HepG2 (cell line): ENCODE data around the gene TAB2. TPM values are rescaled to one million over a fixed set of nuclear protein-coding genes. Genes with fewer than 3 reads are reported as not detected.

Source experiments
- ATAC-seq: fragments of 200-7000 bp; cut with Tn5 transposase; 3 replicates; pipeline ENCODE4 v1.9.1; 2020; ENCODE audit warnings: mild to moderate bottlenecking, moderate library complexity
- BruUV-seq: library from RNA; stranded (reverse); fragments of 400-500 nt; replicated peaks from 2 replicates; lab custom pipeline; 2021; lab: Mats Ljungman, UMichigan
- CTCF ChIA-PET: fragments of 300-600 bp; formaldehyde crosslinking; extraction: SDS; loops from one replicate; lab custom pipeline; 2021; ENCODE audit warnings: low total read pairs, inconsistent platforms, low intra/inter-chr PET ratio; lab: Yijun Ruan, JAX
- POLR2A ChIA-PET: fragments of 350-600 bp; sonication (Branson Sonifier 250); formaldehyde crosslinking; loops from one replicate; lab custom pipeline; 2020; ENCODE audit warnings: antibody characterized with exemption, inconsistent platforms; lab: Yijun Ruan, JAX
- DNase-seq: peaks from one replicate; pipeline ENCODE4 v3.0.0-alpha.2; 2015; ENCODE audit warnings: low spot score
- FAIRE-seq: peaks from 3 replicates; lab custom pipeline; 2011; peaks lifted over from hg19 to GRCh38; lab: Jason Lieb, UNC
- H2AFZ ChIP-seq: one replicate; pipeline ENCODE4 v1.6.1; 2011; ENCODE audit warnings: low read length, inconsistent platforms
- H3K27ac ChIP-seq: fragments of 300-600 bp; 3 replicates; pipeline ENCODE4 v1.8.0; 2011; ENCODE audit warnings: mixed run types, mild to moderate bottlenecking, mixed read lengths, low read length, inconsistent platforms; ENCODE audit not compliant: insufficient read depth; ENCODE audit errors: extremely low read length
- H3K27me3 ChIP-seq, 2 experiments: fragments of 200-600 bp in 1 of 2; 2 replicates in 1 of 2; 3 replicates in 1 of 2; pipeline versions ENCODE4 v1.6.0 to v1.8.0; 2011; ENCODE audit warnings: low read length in 2 of 2, mild to moderate bottlenecking in 2 of 2, moderate library complexity in 2 of 2, inconsistent platforms in 1 of 2; ENCODE audit not compliant: insufficient read depth in 2 of 2, control insufficient read depth in 1 of 2
- H3K36me3 ChIP-seq, 2 experiments: fragments of 200-600 bp in 1 of 2; replicated peaks in 1 of 2; 2 replicates in 1 of 2; 3 replicates in 1 of 2; pipeline versions ENCODE4 v1.5.1 to v1.8.0; 2011; ENCODE audit warnings: low read length in 2 of 2, inconsistent platforms in 1 of 2; ENCODE audit not compliant: insufficient read depth in 2 of 2, control insufficient read depth in 1 of 2
- H3K4me1 ChIP-seq: 2 replicates; pipeline ENCODE4 v1.5.1; 2012; ENCODE audit warnings: low read length, inconsistent platforms; ENCODE audit not compliant: insufficient read depth
- H3K4me2 ChIP-seq: 2 replicates; pipeline ENCODE4 v1.6.0; 2011; ENCODE audit warnings: low read depth, low read length, inconsistent platforms
- H3K4me3 ChIP-seq, 3 experiments: fragments of 200-600 bp in 1 of 3; sonication (generic), shearing (Covaris generic) in 1 of 3; replicated peaks in 1 of 3; 2 replicates each; pipeline ENCODE4 v1.5.1; 2011 to 2016; ENCODE audit warnings: low read length in 3 of 3, inconsistent platforms in 2 of 3, low read depth in 2 of 3, mild to moderate bottlenecking in 2 of 3, control low read depth in 1 of 3, mixed read lengths in 1 of 3; ENCODE audit not compliant: insufficient read depth in 1 of 3
- H3K79me2 ChIP-seq: one replicate; pipeline ENCODE4 v1.6.1; 2011; ENCODE audit warnings: low read length, inconsistent platforms; ENCODE audit not compliant: insufficient read depth
- H3K9ac ChIP-seq: 2 replicates; pipeline ENCODE4 v1.6.0; 2011; ENCODE audit warnings: mild to moderate bottlenecking, low read depth, low read length, inconsistent platforms; ENCODE audit not compliant: insufficient read depth
- H3K9me3 ChIP-seq: 2 replicates; pipeline ENCODE4 v1.5.1; 2012; ENCODE audit warnings: mild to moderate bottlenecking, low read length
- H4K20me1 ChIP-seq: 2 replicates; pipeline ENCODE4 v1.6.0; 2011; ENCODE audit warnings: inconsistent platforms, mild to moderate bottlenecking, low read length, moderate library complexity; ENCODE audit not compliant: insufficient read depth
- ATF4 ChIP-seq, 2 experiments: fragments of 450-650 bp in 1 of 2; sonication (generic) in 1 of 2; formaldehyde crosslinking; IDR thresholded peaks; 2 replicates each; pipeline versions ENCODE4 v1.5.0 to v1.8.0; 2020 to 2022; ENCODE audit warnings: mild to moderate bottlenecking in 1 of 2, missing genetic modification reagents in 1 of 2
- ATF7-NPFF ChIP-seq: sonication (generic); formaldehyde crosslinking; IDR thresholded peaks from 2 replicates; pipeline ENCODE4 v1.8.1; 2023; ENCODE audit warnings: mild to moderate bottlenecking, low read depth, missing genetic modification reagents, moderate library complexity
- HNF4A ChIP-seq: sonication (generic); formaldehyde crosslinking; IDR thresholded peaks from 2 replicates; pipeline ENCODE4 v1.4.0; 2020; ENCODE audit warnings: missing genetic modification reagents
- NKX3-1 ChIP-seq: sonication (generic); formaldehyde crosslinking; IDR thresholded peaks from 2 replicates; pipeline ENCODE4 v1.5.0; 2020; ENCODE audit warnings: missing genetic modification reagents
- PAF1 ChIP-seq: IDR thresholded peaks from 2 replicates; pipeline ENCODE4 v1.6.1; 2016; ENCODE audit warnings: missing genetic modification reagents, missing compliant biosample characterization
- REST ChIP-seq, 2 experiments: IDR thresholded peaks; 2 replicates each; pipeline ENCODE4 v1.6.1; 2011 to 2012; ENCODE audit warnings: low read length in 2 of 2, borderline replicate concordance in 1 of 2, low read depth in 1 of 2, mild to moderate bottlenecking in 1 of 2, moderate library complexity in 1 of 2
- RFX1 ChIP-seq: fragments of 450-650 bp; IDR thresholded peaks from 2 replicates; pipeline ENCODE4 v1.6.1; 2017
- ZIK1 ChIP-seq: sonication (generic); formaldehyde crosslinking; IDR thresholded peaks from 2 replicates; pipeline ENCODE4 v1.5.0; 2020; ENCODE audit warnings: mild to moderate bottlenecking, low read depth, missing genetic modification reagents, borderline replicate concordance
- ZKSCAN1 ChIP-seq: fragments of 150-350 bp; IDR thresholded peaks from 2 replicates; pipeline ENCODE4 v1.6.1; 2014; ENCODE audit warnings: low read length
- ZKSCAN5 ChIP-seq: sonication (generic); formaldehyde crosslinking; IDR thresholded peaks from 2 replicates; pipeline ENCODE4 v1.5.1; 2020; ENCODE audit warnings: mild to moderate bottlenecking, missing genetic modification reagents
- ZNF253 ChIP-seq: sonication (generic); formaldehyde crosslinking; IDR thresholded peaks from 2 replicates; pipeline ENCODE4 v1.8.0; 2022; ENCODE audit warnings: mild to moderate bottlenecking, missing genetic modification reagents, borderline replicate concordance
- ZNF280D ChIP-seq: sonication (generic); formaldehyde crosslinking; IDR thresholded peaks from 2 replicates; pipeline ENCODE4 v1.5.1; 2020; ENCODE audit warnings: mild to moderate bottlenecking, missing genetic modification reagents
- ZNF430 ChIP-seq: sonication (generic); formaldehyde crosslinking; IDR thresholded peaks from 2 replicates; pipeline ENCODE4 v1.9.0; 2021; ENCODE audit warnings: mild to moderate bottlenecking, missing genetic modification reagents
- ZNF660 ChIP-seq: sonication (generic); formaldehyde crosslinking; IDR thresholded peaks from 2 replicates; pipeline ENCODE4 v1.5.1; 2020; ENCODE audit warnings: mild to moderate bottlenecking, low read depth, missing genetic modification reagents, borderline replicate concordance
- ZNF776 ChIP-seq: sonication (generic); formaldehyde crosslinking; IDR thresholded peaks from 2 replicates; pipeline ENCODE4 v1.4.0; 2020; ENCODE audit warnings: mild to moderate bottlenecking, missing genetic modification reagents
- ZNF891 ChIP-seq: sonication (generic); formaldehyde crosslinking; IDR thresholded peaks from 2 replicates; pipeline ENCODE4 v1.5.0; 2020; ENCODE audit warnings: mild to moderate bottlenecking, missing genetic modification reagents
- ZSCAN12 ChIP-seq: sonication (generic); formaldehyde crosslinking; IDR thresholded peaks from 2 replicates; pipeline ENCODE4 v1.9.0; 2021; ENCODE audit warnings: mild to moderate bottlenecking, missing genetic modification reagents
- WGBS: methylation state at CpG from one replicate; pipeline ENCODE4 v1.1.6; 2017; ENCODE audit warnings: low lambda C conversion rate; 5-methylcytosine and 5-hydroxymethylcytosine counted together
- in situ Hi-C: cut with HindIII; loops from 2 replicates; pipeline ENCODE4 v1.10.0; 2017; ENCODE audit warnings: low pct_unique_long_range_greater_than_20kb; ENCODE audit not compliant: extremely low pct_ligation_motif_present
- intact Hi-C: fragments of 100-400 bp; cut with micrococcal nuclease; formaldehyde crosslinking; loops from one replicate; pipeline ENCODE4 v1.10.0; 2022; ENCODE audit not compliant: unreplicated experiment
- polyA plus RNA-seq, 8 experiments: library from polyadenylated mRNA; depleted of rRNA in 3 of 8; stranded (reverse) in 7 of 8; unstranded in 1 of 8; fragments of >200 nt; fragmentation: Illumina TruSeq in 4 of 8; extraction: Trizol in 4 of 8; gene quantifications; 2 replicates each; pipeline versions ENCODE4 v1.2.1 to v1.2.3, GENCODE V29; 2011 to 2016; ENCODE audit warnings: low read depth in 4 of 8, missing spikeins in 1 of 8, mixed read lengths in 1 of 8; ENCODE audit not compliant: insufficient read depth in 1 of 8
- total RNA-seq, 5 experiments: library from RNA; depleted of rRNA; stranded (reverse); fragments of >200 nt; fragmentation: Illumina TruSeq; extraction: Trizol; gene quantifications; 2 replicates each; pipeline ENCODE4 v1.2.3, GENCODE V29; 2016; ENCODE audit warnings: low read depth in 1 of 5

The TAB2 gene
- total and polyA plus RNA-seq, 2 of the 13 experiments (the other 11 are each of a cell fraction or from before 2014, with no cell fraction given): 23.7 to 50.2 TPM

GRCh38 chr6:149425224-149425623 is 107.7 kb downstream of the TAB2 start:
- CTCF ChIA-PET: no interaction called here
- WGBS: 65% methylated on average over 5 of the region's 8 CpGs
- in situ Hi-C loops: loop anchor here (5.0 kb wide), 2 partner anchors 343 to 393 kb away; no protein-coding TSS in a partner anchor

More at GRCh38 chr6:149425224-149425623, 107.7 kb downstream of the TAB2 start:
- H3K4me1 ChIP-seq: peaks cover 21% of the 10 kb centered on the region
- intact Hi-C loops: no loop called here
- no peak for ATAC-seq
- H3K27ac ChIP-seq: no peak overlapping the region
- TF ChIP-seq PAF1 (CRISPR knock-in tag) (no peak), ZSCAN12 (CRISPR knock-in tag) (no peak), ZNF280D (no peak), ATF4 (CRISPR knock-in tag; IDR thresholded peaks at IDR 0.05) (no peak), ZNF776 (CRISPR knock-in tag) (no peak), NKX3-1 (no peak), ZIK1 (CRISPR knock-in tag) (no peak), ZNF660 (CRISPR knock-in tag) (no peak), REST (IDR thresholded peaks at IDR 0.05; ENCODE audit: borderline replicate concordance in 1 of 2, low read depth in 1 of 2, low read length in 2 of 2) (no peak), ZNF430 (CRISPR knock-in tag) (no peak), RFX1 (no peak), ZKSCAN5 (CRISPR knock-in tag) (no peak), ZNF891 (CRISPR knock-in tag) (no peak), ATF7-NPFF (CRISPR knock-in tag) (no peak), HNF4A (CRISPR knock-in tag) (no peak), ZNF253 (CRISPR knock-in tag) (no peak), ZKSCAN1 (no peak)
- TF ChIP-seq, all 625 proteins: peak for 0
- Histone ChIP-seq H4K20me1 (no peaks in the 10 kb centered on the region), H3K9ac (no peak overlapping the region), H3K4me2 (no peak overlapping the region), H2AFZ (no peak overlapping the region), H3K36me3 (no peaks in the 10 kb centered on the region), H3K4me3 (no peak overlapping the region), H3K79me2 (no peaks in the 10 kb centered on the region), H3K27me3 (peaks cover 5 to 41% of the 10 kb centered on the region in 2 experiments; a peak in 4 of 5 replicates), H3K9me3 (no peaks in the 10 kb centered on the region)
- DNase-seq: no peak
- POLR2A ChIA-PET: no interaction called here
- no peak for FAIRE-seq
- BruUV-seq: no TSS peak
